ENCODE results near the gene HEXD.
"Not testable (repeated sequence)": the region's sequence is repeated elsewhere in the genome, so short reads cannot be mapped to it uniquely, and the experiment has no call there.

The HEXD gene

DNA sequence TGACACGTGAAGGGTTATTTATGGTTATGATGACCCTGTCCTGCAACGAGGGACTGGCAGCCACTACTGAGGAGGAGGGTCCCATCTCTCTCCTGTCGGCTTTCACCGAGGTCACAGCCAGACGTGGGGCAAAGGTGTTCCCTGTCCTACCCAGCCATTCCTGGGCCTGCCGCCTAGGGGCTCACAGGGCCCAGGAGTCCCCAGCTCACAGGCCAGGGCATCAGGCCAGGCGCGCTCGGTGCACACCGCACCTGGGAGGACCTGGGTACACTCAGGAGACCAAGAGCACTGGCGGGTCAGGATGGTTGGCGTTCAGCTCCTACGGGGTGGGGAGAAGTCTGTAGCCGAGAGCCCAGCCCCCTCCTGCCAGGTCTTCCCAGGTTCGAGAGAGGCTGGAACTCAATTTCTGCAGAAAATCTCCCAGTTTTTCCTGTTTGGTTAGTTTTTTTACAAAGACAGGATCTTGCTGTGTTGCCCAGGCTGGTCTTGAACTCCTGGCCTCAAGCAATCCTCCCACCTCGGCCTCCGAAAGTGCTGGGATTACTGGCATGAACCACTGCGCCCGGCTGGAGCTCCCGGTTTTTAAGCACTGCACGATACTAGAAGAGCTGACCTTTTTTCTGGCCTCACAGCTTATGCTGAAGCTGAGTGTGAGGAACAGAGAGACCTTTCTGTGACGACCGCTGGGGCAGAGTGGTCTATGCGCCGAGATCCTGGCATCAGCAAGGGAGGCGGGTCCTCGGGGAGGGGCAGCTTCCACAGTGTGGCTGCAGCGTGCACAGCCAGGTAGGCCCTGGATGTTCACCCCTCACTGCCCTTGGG is 24.7 kb downstream of the HEXD start:
- no peak for DNase-seq

DNA sequence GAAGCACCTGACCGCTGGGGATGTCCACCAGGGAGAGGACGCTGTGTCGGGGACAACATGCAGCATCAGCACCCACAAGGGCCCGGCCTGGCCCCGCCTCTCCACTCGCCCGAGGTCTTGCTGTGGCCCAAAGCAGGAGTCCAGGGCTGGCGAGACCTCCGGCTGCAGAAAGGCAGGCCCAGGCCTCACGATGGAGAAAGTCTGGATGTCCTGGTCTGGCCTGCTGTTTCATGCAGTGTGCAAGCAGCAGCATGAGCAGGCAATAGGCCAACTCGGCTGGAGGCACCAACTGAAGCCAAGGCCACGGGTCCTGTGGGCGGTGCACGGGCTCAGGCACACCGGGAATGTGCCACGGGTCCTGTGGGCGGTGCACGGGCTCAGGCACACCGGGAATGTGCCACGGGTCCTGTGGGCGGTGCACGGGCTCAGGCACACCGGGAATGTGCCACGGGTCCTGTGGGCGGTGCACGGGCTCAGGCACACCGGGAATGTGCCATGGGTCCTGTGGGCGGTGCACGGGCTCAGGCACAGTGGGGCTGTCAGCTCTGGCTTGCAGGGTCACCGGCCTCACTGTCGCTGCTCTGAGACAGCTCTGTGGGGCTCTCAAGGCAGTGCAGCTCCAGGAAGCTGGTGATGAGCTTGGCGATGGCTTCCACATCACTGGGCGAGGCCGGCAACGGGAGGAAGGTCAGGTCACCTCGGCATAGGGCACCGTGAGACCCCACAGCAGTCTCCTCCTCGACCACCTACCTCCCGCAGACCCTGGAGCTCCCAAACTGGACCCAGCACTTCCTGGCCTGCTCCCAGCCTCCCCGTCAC is 25.5 kb downstream of the HEXD start:
- DNase-seq = no peak

DNA sequence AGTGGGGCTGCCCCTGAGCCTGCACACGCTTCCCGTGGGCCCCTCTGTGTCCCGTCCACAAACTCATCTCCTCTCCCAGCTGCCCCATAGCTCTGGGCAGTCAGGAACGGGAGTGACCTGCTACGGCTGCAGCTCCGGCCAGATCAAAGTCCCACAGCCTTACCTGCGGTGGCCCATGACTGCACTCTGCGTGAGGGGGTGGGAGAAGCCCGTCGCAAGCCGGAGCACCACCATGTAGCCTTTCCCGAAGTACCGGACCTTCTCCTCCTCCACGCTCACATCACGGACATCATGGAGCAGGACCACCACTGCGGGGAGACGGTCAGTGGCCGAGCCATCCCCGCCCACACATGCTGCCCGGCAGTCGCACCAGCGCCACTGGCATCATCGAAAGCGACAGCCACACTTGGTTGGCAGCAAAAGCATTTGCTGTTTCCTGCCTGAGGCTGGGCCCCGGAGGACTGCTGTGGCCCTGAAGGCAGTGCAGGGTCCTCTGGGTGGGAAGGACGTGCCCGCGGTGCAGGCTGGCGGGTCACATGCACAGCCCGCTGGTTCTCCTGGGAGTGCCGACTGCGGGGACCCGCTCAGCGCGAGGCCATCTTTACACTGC is 26.2 kb downstream of the HEXD start:
- DNase-seq = no peak

DNA sequence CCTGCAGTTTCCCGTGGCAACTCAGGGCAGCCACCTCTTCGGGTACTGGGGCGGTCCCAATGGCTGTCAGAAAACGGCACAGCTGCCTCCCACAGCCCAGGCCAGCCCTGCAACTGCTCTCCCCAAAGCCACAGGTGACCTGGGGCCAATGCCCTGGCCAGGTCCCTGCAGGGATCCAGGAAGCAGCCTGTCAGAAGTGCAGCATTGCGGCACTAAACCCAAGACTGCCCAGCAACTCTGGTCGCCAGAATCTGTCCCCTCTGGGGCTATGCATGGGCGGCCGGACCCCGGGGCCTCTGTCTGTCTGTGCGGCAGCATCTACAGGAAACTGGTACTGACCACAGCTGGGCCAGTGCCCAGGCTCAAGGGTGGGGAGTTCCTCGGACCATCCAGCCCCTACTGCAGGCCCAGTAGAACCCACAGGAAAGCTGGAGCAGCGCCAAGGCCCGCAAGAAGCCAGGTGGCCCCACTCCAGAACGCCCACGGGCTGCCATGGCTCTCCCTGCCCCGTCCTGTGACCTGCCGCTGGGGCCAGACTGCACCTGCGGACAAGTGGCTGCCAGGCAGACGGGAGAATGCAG is 26.9 kb downstream of the HEXD start:
- DNase-seq = no peak

DNA sequence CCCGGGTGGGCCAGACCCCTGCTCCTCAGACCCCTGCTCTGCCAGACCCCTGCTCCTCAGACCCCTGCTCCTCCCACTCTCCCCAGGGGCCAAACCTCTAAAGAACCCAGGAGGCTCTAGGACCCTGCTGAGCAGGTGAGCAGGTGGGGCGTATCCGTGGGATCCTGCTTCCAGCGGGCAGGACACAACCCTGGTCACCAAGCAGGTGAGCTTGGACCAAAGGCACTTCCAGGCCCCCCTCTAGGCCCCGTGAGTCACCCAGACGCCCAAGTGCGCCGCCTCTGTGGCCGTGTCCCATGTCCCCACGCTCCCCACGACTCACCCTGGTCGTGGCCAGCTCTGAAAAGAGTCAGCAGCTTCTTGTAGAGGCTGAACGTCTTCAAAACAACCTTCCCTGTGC is 27.4 kb downstream of the HEXD start:
- no peak for DNase-seq

DNA sequence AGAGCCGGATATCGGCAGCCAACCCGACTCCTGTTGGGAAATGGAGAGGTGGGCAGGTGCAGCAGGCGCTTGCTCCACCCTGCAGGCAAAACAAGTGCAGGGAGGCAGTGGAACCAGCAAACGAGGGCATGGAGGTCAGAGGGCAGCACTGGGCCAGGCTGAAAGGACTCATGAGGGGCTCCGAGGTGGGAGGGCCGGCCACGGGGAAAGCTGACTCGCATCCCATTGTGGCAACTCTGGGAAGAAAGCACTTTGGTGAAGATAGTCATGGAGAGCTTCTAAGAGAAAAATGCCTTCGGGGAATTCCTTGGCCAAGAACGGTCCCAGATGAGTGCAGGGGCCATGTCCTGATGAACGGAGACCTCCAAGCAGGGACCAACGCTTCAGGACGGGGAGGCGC is 28.0 kb downstream of the HEXD start:
- DNase-seq = no peak

DNA sequence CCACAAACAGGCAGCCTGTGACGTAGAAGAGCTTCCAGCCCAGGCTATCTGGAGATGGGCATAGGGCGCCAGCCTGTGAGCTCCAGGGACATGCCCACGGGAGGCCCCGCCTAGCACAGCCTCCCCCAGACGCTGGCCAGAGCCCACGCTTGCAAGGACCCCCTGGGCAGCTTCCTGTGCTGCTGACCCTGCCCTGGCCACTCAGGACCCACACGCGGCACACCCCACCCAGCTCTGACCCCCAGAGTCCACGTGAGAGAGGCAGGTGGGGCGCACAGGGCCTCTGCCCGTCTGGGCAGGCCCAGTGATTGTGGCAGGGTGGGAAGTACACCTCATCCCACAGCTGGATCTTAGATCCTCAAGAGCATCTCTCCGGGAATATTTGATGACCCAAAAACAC is 28.5 kb downstream of the HEXD start:
- DNase-seq = no peak

DNA sequence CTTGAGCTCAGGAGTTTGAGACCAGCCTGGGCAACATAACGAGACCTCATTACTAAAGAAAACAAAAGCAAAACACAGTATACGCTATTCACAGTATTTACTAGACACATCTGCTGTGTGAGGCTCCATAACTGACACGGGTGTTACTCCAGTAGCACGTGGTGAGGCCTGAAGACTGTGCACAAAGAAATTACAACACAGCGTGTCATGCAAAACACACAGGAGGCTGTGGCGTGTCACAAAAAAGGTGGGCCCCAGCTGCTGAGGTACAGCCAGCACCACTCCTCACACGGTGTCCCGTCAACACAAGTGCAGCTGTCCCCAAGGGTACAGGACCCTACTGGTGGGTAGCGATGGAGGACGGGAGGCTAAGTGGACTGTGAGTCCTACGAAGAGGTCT is 29.7 kb downstream of the HEXD start:
- DNase-seq = no peak

DNA sequence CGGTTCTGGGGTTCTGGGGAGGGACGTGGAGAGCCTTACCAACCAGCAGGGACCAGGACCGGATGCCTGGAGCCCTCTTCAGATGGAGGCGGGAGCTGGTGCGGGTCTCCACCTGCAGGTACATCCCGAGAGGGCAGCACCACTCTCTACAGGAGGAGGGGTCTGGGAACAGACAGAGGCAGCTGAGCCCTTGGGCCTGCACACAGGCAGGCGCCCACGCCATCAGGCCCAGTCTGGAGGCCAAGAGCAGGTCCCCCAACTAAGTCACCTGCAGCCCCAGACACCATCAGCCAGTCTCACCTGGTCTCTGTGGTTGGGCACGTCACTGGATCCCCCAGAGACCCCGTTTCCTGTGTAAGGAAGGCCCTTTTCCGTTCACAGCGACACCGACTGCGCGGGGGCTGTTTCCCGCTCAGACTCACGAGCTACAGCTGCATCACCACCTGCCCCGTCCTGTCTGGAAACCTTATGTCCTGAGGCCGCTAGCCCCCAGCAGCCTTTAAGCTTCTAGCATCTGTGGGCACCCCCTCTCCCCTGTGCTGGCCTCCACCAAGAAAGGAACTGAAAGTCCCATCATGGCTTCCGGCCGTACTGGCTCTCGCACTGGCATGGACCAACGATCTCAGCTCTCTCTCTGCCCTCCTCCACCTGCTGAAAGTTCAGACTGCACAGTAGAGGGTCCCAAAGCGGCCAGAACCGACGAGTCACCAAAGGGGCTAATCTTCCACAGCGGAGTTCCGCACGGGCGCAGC is 31.2 kb downstream of the HEXD start:
- DNase-seq = no peak

DNA sequence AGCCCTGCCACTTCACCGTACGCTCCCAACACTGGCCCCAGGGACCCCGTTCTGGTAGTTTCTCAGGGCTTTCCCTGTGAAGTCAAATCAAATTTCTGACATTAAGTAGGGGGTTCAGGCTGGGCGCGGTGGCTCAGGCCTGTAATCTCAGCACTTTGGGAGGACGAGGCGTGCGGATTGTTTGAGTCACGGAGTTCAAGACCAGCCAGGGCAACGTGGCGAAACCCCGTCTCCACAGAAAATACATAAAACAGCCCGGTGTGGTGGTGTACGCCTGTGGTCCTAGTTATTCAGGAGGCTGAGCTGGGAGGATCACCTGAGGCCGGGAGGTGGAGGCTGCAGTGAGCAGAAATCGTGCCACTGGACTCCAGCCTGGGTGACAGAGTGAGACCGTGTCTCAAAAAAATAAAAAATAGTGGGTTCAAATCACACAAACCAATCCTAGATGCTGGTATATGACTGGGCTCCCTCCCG is 31.8 kb downstream of the HEXD start:
- DNase-seq = no peak

DNA sequence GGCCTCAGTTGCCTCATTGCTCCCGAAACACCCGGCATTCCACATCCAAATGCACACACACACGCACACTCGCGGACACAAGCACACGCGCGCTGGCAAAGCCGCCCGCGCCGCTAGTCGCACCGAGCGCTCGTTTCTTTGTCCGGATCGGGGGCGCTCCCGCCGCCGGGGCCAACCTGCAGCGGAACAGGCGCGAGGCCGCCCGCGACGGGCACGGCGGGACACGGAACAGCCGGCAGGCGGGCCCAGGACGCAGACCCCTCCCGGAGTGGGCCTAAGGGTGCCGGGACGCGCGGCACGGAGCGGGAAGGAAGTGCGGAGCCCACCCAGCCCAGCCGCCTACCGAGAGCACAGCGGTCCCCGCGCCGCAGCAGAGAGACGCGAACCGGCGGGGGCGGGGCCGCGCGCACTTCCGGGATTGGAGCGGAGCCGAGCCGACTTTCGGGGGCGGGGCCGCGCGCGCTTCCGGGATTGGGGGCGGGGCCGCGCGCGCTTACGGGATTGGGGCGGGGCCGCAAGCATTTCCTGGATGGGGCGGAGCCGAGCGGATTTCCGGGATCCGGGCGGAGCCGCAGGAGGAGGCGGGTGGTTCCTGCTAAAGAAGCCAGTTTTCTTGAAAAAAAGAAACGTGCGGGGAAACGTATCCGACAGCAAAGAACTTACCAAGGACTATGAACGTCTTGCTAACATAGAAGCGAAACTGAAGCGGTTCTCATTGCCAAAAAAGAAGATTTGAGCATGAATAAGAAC is 32.4 kb downstream of the HEXD start, which contains the start of gene CYBC1:
CYBC1 (minus strand) TSS at position 396 of the 750 bp plus-strand sequence. CDS start 1,498 bp downstream, outside the sequence.
- peak; percentile 92 for DNase-seq

DNA sequence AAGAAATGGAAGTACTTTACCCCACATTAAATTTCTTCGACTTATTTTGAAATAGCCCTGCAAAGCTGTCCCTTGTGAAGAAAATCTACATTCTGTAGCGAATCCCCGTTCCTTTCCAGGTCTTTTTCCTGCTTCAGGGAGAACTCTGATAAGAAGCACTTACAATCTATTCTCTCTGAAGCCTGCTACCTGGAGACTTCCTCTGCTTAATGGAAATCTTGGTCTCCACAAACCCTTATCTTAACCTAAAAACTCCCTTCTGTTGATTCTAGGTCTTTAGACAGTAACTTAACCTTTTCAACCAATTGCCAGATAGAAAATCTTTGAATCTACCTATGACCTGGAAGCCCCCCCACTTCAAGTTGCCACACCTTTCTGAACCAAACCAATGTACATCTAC is 34.0 kb downstream of the HEXD start:
- DNase-seq = no peak

DNA sequence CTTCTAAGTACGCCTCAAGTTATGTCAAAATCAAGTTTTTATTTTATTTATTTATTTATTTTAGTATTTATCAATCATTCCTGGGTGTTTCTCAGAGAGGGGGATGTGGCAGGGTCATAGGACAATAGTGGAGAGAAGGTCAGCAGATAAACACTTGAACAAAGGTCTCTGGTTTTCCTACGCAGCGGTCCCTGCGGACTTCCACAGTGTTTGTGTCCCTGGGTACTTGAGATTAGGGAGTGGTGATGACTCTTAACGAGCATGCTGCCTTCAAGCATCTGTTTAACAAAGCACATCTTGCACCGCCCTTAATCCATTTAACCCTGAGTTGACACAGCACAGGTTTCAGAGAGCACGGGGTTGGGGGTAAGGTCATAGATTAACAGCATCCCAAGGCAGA is 35.0 kb downstream of the HEXD start:
- DNase-seq = not testable (repeated sequence)

DNA sequence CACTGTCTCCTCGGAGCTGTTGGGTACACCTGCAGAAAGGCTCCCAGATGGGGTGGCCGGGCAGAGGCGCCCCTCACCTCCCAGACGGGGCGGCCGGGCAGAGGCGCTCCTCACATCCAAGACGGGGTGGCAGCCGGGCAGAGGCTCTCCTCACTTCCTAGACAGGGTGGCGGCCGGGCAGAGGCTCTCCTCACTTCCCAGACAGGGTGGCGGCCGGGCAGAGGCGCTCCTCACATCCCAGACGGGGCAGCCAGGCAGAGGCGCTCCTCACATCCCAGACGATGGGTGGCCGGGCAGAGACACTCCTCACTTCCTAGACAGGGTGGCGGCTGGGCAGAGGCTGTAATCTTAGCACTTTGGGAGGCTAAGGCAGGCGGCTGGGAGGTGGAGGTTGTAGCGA is 35.6 kb downstream of the HEXD start:
- DNase-seq = not testable (repeated sequence)

DNA sequence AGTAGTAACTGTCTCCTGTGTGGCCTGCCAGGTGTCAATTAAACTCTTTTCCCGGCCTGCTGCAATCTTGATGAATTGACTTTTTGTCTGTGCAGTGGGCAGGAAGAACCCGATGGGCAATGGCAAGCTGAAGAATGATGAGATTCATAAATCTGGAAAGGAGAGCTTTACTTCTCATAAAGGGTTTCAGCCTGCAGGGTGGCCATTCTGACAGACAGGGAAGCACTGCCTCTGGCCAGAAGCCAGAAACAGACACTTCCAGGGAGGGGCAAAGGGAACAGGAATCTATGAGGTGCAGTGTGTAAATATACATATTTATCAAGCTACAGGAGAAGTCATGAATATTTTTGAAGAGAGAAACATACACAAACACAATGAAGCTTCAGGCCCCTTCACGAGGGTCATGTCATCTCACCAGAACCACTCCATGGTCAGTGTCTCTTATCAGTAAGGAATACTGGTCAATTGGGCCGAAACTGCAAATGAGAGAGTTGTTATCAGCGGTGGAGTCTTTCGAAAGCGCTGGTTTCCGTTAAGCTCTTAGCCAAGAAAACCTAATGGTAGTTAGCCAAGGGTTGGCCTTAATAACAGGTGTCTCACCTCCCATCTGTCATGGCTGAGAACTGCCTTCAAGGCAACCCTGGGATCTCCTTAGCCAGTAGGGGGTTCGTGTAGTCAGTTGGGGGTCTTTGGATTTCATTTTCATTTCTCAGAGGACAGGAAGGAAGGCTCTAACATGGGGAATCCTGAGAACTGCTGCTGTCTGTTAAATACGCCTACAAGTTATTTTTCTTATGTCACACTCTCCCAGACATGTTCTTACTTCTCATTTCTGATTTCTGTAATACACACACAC is 39.2 kb downstream of the HEXD start:
- no peak for DNase-seq

DNA sequence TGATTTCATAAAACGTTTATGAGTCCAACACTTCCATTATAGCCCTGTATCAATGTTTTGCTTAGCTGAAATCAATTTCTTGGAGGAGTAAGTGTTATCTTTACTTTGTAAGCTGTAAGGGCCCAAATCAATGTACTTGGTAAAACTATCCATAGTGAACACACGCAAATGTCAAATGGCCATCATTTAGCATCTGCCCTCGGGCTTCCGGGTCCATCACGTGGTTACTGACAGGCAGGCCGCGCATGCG is 39.7 kb downstream of the HEXD start:
- no peak for DNase-seq

DNA sequence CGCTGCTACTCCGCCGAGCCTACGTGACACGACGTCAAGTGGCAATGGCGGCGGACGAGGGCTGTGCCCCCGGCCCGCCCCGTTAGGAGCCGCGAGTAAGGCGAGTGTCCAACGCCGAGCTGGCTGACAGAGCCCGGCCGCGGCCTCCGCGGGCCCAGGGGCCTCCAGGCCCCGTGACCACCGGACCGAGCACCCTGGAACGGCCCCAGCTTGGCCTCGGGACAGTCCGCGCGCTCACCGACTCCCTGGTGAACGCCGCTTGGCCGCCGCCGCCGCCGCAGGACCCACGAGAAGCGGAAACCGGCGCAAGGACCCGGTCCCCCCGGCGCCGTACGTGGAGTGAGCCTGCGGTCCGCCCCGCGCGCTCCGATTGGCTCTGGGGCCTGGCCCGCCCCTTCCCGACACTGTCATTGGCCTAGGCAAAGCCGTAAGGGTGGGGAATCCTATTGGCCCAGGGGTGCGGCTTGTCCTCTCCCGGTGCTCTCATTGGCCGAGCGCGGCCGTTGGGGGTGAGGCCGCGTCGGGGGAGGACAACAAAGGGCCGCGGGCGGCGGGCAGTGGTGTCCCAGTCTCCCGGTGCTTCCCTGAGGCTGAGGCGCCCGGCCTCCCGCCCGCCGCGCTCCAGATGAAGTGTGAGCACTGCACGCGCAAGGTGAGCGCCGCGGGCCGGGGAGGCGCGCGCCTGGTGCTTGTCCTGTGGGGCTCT is 40.2 kb downstream of the HEXD start, which contains the start of gene NARF:
NARF (plus strand) TSS at position 563 of the 706 bp plus-strand sequence; CDS start at position 626, 63 bp downstream.
- DNase-seq = peak; percentile 97

DNA sequence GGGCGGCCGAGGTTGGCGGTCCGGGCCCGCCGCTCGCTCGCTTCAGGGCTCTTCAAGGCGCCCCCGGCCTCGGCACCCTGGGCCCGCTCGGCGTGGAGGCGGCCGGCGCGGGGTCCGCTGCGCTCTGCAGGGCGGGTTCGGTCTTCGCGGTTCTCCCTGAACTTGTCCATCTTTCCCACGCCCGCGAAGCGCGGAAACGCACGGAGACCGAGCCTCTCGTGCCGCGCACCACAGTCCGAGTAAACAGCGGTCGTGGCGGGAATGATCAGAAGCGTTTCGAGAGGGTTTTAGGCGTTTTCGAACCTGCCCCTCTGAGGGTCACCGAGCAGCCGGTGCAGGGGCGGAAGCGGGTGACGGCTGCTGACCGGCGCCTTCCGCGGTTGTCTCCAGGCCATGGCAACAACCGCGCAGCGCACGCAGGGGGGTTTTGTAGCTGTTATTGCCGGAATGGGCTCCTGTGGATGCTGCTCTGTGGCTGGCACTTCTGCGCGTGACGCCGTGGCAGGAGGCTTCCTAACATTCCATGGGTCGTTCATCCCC is 40.8 kb downstream of the HEXD start:
- DNase-seq = no peak

DNA sequence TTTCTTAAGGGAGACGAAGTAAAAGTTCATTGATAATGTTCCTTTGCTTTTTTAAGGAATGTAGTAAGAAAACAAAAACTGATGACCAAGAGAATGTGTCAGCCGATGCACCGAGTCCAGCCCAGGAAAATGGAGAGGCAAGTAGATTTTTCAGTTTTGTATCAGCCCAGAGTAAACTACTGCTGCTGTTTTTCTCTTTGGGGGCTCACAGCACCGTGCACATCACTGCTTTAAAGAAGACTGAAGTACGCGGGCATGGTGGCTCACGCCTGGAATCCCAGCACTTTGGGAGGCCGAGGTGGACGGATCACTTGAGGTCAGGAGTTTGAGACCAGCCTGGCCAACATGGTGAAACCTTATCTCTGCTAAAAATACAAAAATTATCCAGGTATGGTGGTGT is 41.8 kb downstream of the HEXD start:
- DNase-seq = not testable (repeated sequence)

All from NCI-H2227 treated with DMSO at 0.1 percent for 48 hours (cell line).